SH-SY5Y (cell line): ENCODE measurements around the gene LAMC3.

Source experiments
- GATA2 ChIP-seq: IDR thresholded peaks from 2 replicates; pipeline ENCODE4 v1.6.1; 2011; ENCODE audit warnings: mild to moderate bottlenecking, low read depth, low read length
- GATA3 ChIP-seq: IDR thresholded peaks from 2 replicates; pipeline ENCODE4 v1.6.1; 2011; ENCODE audit warnings: low read depth, mild to moderate bottlenecking, low read length, moderate library complexity

GRCh38 chr9:130979591-130980385 is 29.2 kb upstream of the LAMC3 start:
- no peak for TF ChIP-seq GATA2
- TF ChIP-seq GATA3: no peak
